CD4-positive, alpha-beta memory T cell (primary cell): Measurements from ENCODE around the gene IGF2. TPM values are rescaled to one million over a fixed set of nuclear protein-coding genes. Genes with fewer than 3 reads are reported as not detected.

Experiments used
- CTCF ChIA-PET: fragments of 350-600 bp; sonication (Branson Sonifier 250); formaldehyde crosslinking; loops from one replicate; lab custom pipeline; 2021; ENCODE audit warnings: inconsistent platforms; ENCODE audit not compliant: partially characterized antibody; lab: Charles Lee
- POLR2A ChIA-PET: fragments of 350-600 bp; sonication (Branson Sonifier 250); formaldehyde crosslinking; loops from one replicate; lab custom pipeline; 2021; ENCODE audit not compliant: partially characterized antibody; lab: Charles Lee
- DNase-seq, 5 donors: peaks; one replicate each; pipeline versions ENCODE4 v3.0.0 to v3.0.0-alpha.2; 2020 to 2022; ENCODE audit warnings: mixed read lengths in 1 of 5
- H3K27ac ChIP-seq: one replicate; pipeline ENCODE4 v1.7.0; 2013; ENCODE audit warnings: low read depth, low read length
- H3K27me3 ChIP-seq: 2 replicates; pipeline ENCODE4 v1.7.0; 2013; ENCODE audit warnings: mild to moderate bottlenecking, low read length, moderate library complexity; ENCODE audit not compliant: insufficient read depth
- H3K36me3 ChIP-seq: 2 replicates; pipeline ENCODE4 v1.7.0; 2013; ENCODE audit warnings: mild to moderate bottlenecking, low read length, moderate library complexity; ENCODE audit not compliant: insufficient read depth
- H3K4me1 ChIP-seq: 2 replicates; pipeline ENCODE4 v1.7.0; 2013; ENCODE audit warnings: mild to moderate bottlenecking, low read length, moderate library complexity; ENCODE audit not compliant: insufficient read depth
- H3K4me3 ChIP-seq, 2 donors: one replicate each; pipeline ENCODE4 v1.7.0; 2013; ENCODE audit warnings: low read length in 2 of 2, mild to moderate bottlenecking in 1 of 2
- H3K9me3 ChIP-seq, 2 donors: one replicate each; pipeline ENCODE4 v1.7.0; 2013; ENCODE audit warnings: low read length in 2 of 2, control low read depth in 1 of 2; ENCODE audit not compliant: control insufficient read depth in 1 of 2
- H3K27ac Mint-ChIP-seq, 7 donors: one replicate each; pipeline ENCODE4 v1.8.0; 2020 to 2021; ENCODE audit warnings: mixed read lengths in 7 of 7, mild to moderate bottlenecking in 6 of 7, inconsistent platforms in 3 of 7, moderate library complexity in 3 of 7
- H3K27me3 Mint-ChIP-seq, 2 donors: one replicate each; pipeline ENCODE4 v1.8.0; 2020 to 2021; ENCODE audit warnings: mixed read lengths in 2 of 2
- H3K36me3 Mint-ChIP-seq, 2 donors: one replicate each; pipeline ENCODE4 v1.8.0; 2020 to 2021; ENCODE audit warnings: mixed read lengths in 2 of 2, inconsistent platforms in 1 of 2, mild to moderate bottlenecking in 1 of 2
- H3K4me1 Mint-ChIP-seq, 4 donors: one replicate each; pipeline ENCODE4 v1.8.0; 2020 to 2021; ENCODE audit warnings: mixed read lengths in 4 of 4, mild to moderate bottlenecking in 1 of 4
- H3K4me3 Mint-ChIP-seq, 8 donors: one replicate each; pipeline ENCODE4 v1.8.0; 2020 to 2021; ENCODE audit warnings: mixed read lengths in 8 of 8, mild to moderate bottlenecking in 7 of 8, moderate library complexity in 6 of 8, inconsistent platforms in 3 of 8
- H3K9me3 Mint-ChIP-seq, 8 donors: one replicate each; pipeline ENCODE4 v1.8.0; 2020 to 2021; ENCODE audit warnings: mixed read lengths in 8 of 8, mild to moderate bottlenecking in 5 of 8, inconsistent platforms in 3 of 8, moderate library complexity in 1 of 8
- intact Hi-C: fragments of 100-400 bp; cut with micrococcal nuclease; formaldehyde crosslinking; loops from one replicate; pipeline ENCODE4 v1.15.1; 2023
- polyA plus RNA-seq, 2 donors: library from polyadenylated mRNA; unstranded; fragments of 300-500 nt; fragmentation: Illumina TruSeq; gene quantifications; one replicate each; pipeline ENCODE4 v1.2.3, GENCODE V29; 2021
- total RNA-seq, 2 experiments: library from RNA; stranded (reverse); gene quantifications; one replicate each; pipeline ENCODE4 v1.2.3, GENCODE V29; 2021

IGF2 gene
- total and polyA plus RNA-seq, 4 experiments from 2014 or later: not detected

GRCh38 chr11:2110521-2110920 lies 28.7 kb downstream of the IGF2 start:
- H3K4me3 Mint-ChIP-seq: no peak overlapping the region
- no peak overlapping the region for H3K27ac Mint-ChIP-seq
- Histone ChIP-seq H3K4me1 (no peaks in the 10 kb centered on the region), H3K4me3 (no peak overlapping the region), H3K9me3 (no peaks in the 10 kb centered on the region), H3K27ac (no peak overlapping the region), H3K27me3 (no peaks in the 10 kb centered on the region), H3K36me3 (no peaks in the 10 kb centered on the region)
- intact Hi-C loops: no loop called here
- no peaks in the 10 kb centered on the region for H3K9me3 Mint-ChIP-seq
- peaks cover 0 to 9% of the 10 kb centered on the region in 2 donors for H3K27me3 Mint-ChIP-seq
- H3K36me3 Mint-ChIP-seq: no peaks in the 10 kb centered on the region
- no peak for DNase-seq
- ChIA-PET CTCF (no interaction called here), POLR2A (interaction anchor here (1.3 kb wide), 1 partner anchor 9 kb away, joined by 3 read pairs; no protein-coding TSS in a partner anchor)
- no peaks in the 10 kb centered on the region for H3K4me1 Mint-ChIP-seq

GRCh38 chr11:2109541-2110019 lies 29.6 kb downstream of the IGF2 start:
- no peaks in the 10 kb centered on the region for H3K36me3 Mint-ChIP-seq
- Histone ChIP-seq H3K27me3 (no peaks in the 10 kb centered on the region), H3K9me3 (no peaks in the 10 kb centered on the region), H3K4me1 (no peaks in the 10 kb centered on the region), H3K36me3 (no peaks in the 10 kb centered on the region), H3K27ac (no peak overlapping the region), H3K4me3 (no peak overlapping the region)
- ChIA-PET CTCF (no interaction called here), POLR2A (no interaction called here)
- no peaks in the 10 kb centered on the region for H3K9me3 Mint-ChIP-seq
- peaks cover 0 to 9% of the 10 kb centered on the region in 2 donors for H3K27me3 Mint-ChIP-seq
- H3K4me3 Mint-ChIP-seq: no peak overlapping the region
- H3K27ac Mint-ChIP-seq: no peak overlapping the region
- DNase-seq: no peak
- H3K4me1 Mint-ChIP-seq: no peaks in the 10 kb centered on the region
- intact Hi-C loops: no loop called here

GRCh38 chr11:2108675-2109491 lies 30.3 kb downstream of the IGF2 start:
- H3K9me3 ChIP-seq: no peaks in the 10 kb centered on the region
- DNase-seq: no peak
- H3K4me1 ChIP-seq: no peaks in the 10 kb centered on the region
- intact Hi-C loops: no loop called here
- H3K36me3 ChIP-seq: no peaks in the 10 kb centered on the region
- H3K9me3 Mint-ChIP-seq: no peaks in the 10 kb centered on the region
- no peaks in the 10 kb centered on the region for H3K36me3 Mint-ChIP-seq
- peaks cover 4 to 9% of the 10 kb centered on the region in 2 donors for H3K27me3 Mint-ChIP-seq
- H3K4me3 ChIP-seq: no peak overlapping the region
- no peak overlapping the region for H3K27ac Mint-ChIP-seq
- H3K27ac ChIP-seq: no peak overlapping the region
- H3K4me1 Mint-ChIP-seq: no peaks in the 10 kb centered on the region
- CTCF ChIA-PET: no interaction called here
- H3K4me3 Mint-ChIP-seq: no peak overlapping the region
- POLR2A ChIA-PET: no interaction called here
- H3K27me3 ChIP-seq: no peaks in the 10 kb centered on the region

- no peaks in the 10 kb centered on the region for H3K9me3 ChIP-seq
- Mint-ChIP-seq H3K9me3 (no peaks in the 10 kb centered on the region), H3K27ac (no peak overlapping the region), H3K27me3 (peaks cover 4 to 10% of the 10 kb centered on the region in 2 donors), H3K4me1 (no peaks in the 10 kb centered on the region), H3K4me3 (no peak overlapping the region), H3K36me3 (no peaks in the 10 kb centered on the region)
- CTCF ChIA-PET: no interaction called here
- no peaks in the 10 kb centered on the region for H3K36me3 ChIP-seq
- no peaks in the 10 kb centered on the region for H3K4me1 ChIP-seq
- intact Hi-C loops: no loop called here
- H3K4me3 ChIP-seq: no peak overlapping the region
- no peak overlapping the region for H3K27ac ChIP-seq
- POLR2A ChIA-PET: no interaction called here
- no peaks in the 10 kb centered on the region for H3K27me3 ChIP-seq
- DNase-seq: no peak
Observed at GRCh38 chr11:2107941-2108630, 31.1 kb downstream of the IGF2 start.

GRCh38 chr11:2107521-2107920 lies 31.7 kb downstream of the IGF2 start:
- Histone ChIP-seq H3K27ac (no peak overlapping the region), H3K27me3 (no peaks in the 10 kb centered on the region), H3K36me3 (no peaks in the 10 kb centered on the region), H3K9me3 (no peaks in the 10 kb centered on the region), H3K4me1 (no peaks in the 10 kb centered on the region), H3K4me3 (no peak overlapping the region)
- H3K27ac Mint-ChIP-seq: no peak overlapping the region
- CTCF ChIA-PET: no interaction called here
- peaks cover 4 to 10% of the 10 kb centered on the region in 2 donors for H3K27me3 Mint-ChIP-seq
- POLR2A ChIA-PET: no interaction called here
- no peaks in the 10 kb centered on the region for H3K9me3 Mint-ChIP-seq
- H3K36me3 Mint-ChIP-seq: no peaks in the 10 kb centered on the region
- intact Hi-C loops: no loop called here
- no peaks in the 10 kb centered on the region for H3K4me1 Mint-ChIP-seq
- no peak overlapping the region for H3K4me3 Mint-ChIP-seq
- DNase-seq: no peak

GRCh38 chr11:2106583-2107209 lies 32.5 kb downstream of the IGF2 start:
- Histone ChIP-seq H3K36me3 (no peaks in the 10 kb centered on the region), H3K27ac (no peak overlapping the region), H3K27me3 (no peaks in the 10 kb centered on the region), H3K4me1 (no peaks in the 10 kb centered on the region), H3K9me3 (no peaks in the 10 kb centered on the region), H3K4me3 (no peak overlapping the region)
- H3K4me3 Mint-ChIP-seq: no peak overlapping the region
- H3K4me1 Mint-ChIP-seq: no peaks in the 10 kb centered on the region
- ChIA-PET CTCF (no interaction called here), POLR2A (no interaction called here)
- no peak for DNase-seq
- peaks cover 8 to 13% of the 10 kb centered on the region in 2 donors for H3K27me3 Mint-ChIP-seq
- no peak overlapping the region for H3K27ac Mint-ChIP-seq
- intact Hi-C loops: no loop called here
- H3K9me3 Mint-ChIP-seq: no peaks in the 10 kb centered on the region
- H3K36me3 Mint-ChIP-seq: no peaks in the 10 kb centered on the region

GRCh38 chr11:2105511-2105910 lies 33.7 kb downstream of the IGF2 start:
- H3K9me3 ChIP-seq: no peaks in the 10 kb centered on the region
- H3K36me3 Mint-ChIP-seq: no peaks in the 10 kb centered on the region
- ChIA-PET CTCF (interaction anchor here (1.0 kb wide), 1 partner anchor 46 kb away, joined by 3 read pairs; no protein-coding TSS in a partner anchor), POLR2A (no interaction called here)
- peaks cover 8 to 10% of the 10 kb centered on the region in 2 donors for H3K27me3 Mint-ChIP-seq
- H3K4me1 ChIP-seq: no peaks in the 10 kb centered on the region
- no peak overlapping the region for H3K27ac ChIP-seq
- H3K4me1 Mint-ChIP-seq: no peaks in the 10 kb centered on the region
- DNase-seq: no peak
- intact Hi-C loops: no loop called here
- H3K36me3 ChIP-seq: no peaks in the 10 kb centered on the region
- no peak overlapping the region for H3K4me3 ChIP-seq
- H3K9me3 Mint-ChIP-seq: no peaks in the 10 kb centered on the region
- H3K27ac Mint-ChIP-seq: no peak overlapping the region
- H3K27me3 ChIP-seq: no peaks in the 10 kb centered on the region
- no peak overlapping the region for H3K4me3 Mint-ChIP-seq
